Nephron progenitor cell (in vitro differentiated cells): ENCODE results near the gene RCOR1.
A peak's percentile ranks its signal among the peaks of the same experiment; 100 is the strongest.

Experiments
- DNase-seq: peaks from one replicate; pipeline ENCODE4 v3.0.0; 2021
- H3K27ac Mint-ChIP-seq: 2 replicates; pipeline ENCODE4 v1.8.0; 2021; ENCODE audit warnings: mild to moderate bottlenecking, moderate library complexity, mixed read lengths
- H3K27me3 Mint-ChIP-seq: 2 replicates; pipeline ENCODE4 v1.8.0; 2021; ENCODE audit warnings: mild to moderate bottlenecking, low read depth, mixed read lengths; ENCODE audit not compliant: poor library complexity
- H3K36me3 Mint-ChIP-seq: 2 replicates; pipeline ENCODE4 v1.8.0; 2021; ENCODE audit warnings: low read depth, mixed read lengths
- H3K4me1 Mint-ChIP-seq: 2 replicates; pipeline ENCODE4 v1.8.0; 2021; ENCODE audit warnings: mixed read lengths
- H3K4me3 Mint-ChIP-seq: 2 replicates; pipeline ENCODE4 v1.8.0; 2021; ENCODE audit warnings: mild to moderate bottlenecking, moderate library complexity, mixed read lengths
- H3K9me3 Mint-ChIP-seq: 2 replicates; pipeline ENCODE4 v1.8.0; 2021; ENCODE audit warnings: mild to moderate bottlenecking, moderate library complexity, mixed read lengths
- TF ChIP-seq, protein P1 (sequence below): fragments of 200-600 bp; sonication (generic); IDR thresholded peaks from 2 replicates; pipeline ENCODE4 v1.5.0; 2021; ENCODE audit warnings: antibody characterized with exemption

The RCOR1 gene

DNA sequence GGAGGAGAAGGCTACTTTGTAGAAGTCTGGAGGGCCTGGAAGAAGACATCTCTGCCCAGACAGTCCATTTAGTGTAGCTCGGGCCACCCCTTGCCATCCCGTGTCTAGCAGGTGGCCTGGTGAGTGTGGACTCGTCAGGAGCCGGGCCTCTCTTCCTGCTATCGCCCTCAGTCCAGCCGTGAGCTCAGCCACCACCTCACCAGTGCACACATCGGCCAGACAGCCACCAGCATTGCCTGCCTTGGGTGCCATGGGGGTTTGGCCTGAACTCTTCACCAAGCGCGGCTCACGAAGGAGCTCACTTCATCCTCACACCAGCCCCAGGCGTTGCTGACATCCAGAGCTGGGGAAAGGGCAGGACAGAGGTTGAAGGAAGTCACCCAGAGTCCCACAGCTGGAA is 165.2 kb downstream of the RCOR1 start:
- H3K36me3 Mint-ChIP-seq: no peaks in the 10 kb centered on the region
- H3K9me3 Mint-ChIP-seq: no peaks in the 10 kb centered on the region
- no peak for DNase-seq
- no peak overlapping the region for H3K27ac Mint-ChIP-seq
- peaks cover 37% of the 10 kb centered on the region for H3K4me1 Mint-ChIP-seq
- peaks cover 28% of the 10 kb centered on the region for H3K27me3 Mint-ChIP-seq
- H3K4me3 Mint-ChIP-seq: no peak overlapping the region
- TF ChIP-seq, protein P1, sequence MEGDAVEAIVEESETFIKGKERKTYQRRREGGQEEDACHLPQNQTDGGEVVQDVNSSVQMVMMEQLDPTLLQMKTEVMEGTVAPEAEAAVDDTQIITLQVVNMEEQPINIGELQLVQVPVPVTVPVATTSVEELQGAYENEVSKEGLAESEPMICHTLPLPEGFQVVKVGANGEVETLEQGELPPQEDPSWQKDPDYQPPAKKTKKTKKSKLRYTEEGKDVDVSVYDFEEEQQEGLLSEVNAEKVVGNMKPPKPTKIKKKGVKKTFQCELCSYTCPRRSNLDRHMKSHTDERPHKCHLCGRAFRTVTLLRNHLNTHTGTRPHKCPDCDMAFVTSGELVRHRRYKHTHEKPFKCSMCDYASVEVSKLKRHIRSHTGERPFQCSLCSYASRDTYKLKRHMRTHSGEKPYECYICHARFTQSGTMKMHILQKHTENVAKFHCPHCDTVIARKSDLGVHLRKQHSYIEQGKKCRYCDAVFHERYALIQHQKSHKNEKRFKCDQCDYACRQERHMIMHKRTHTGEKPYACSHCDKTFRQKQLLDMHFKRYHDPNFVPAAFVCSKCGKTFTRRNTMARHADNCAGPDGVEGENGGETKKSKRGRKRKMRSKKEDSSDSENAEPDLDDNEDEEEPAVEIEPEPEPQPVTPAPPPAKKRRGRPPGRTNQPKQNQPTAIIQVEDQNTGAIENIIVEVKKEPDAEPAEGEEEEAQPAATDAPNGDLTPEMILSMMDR: no peak

DNA sequence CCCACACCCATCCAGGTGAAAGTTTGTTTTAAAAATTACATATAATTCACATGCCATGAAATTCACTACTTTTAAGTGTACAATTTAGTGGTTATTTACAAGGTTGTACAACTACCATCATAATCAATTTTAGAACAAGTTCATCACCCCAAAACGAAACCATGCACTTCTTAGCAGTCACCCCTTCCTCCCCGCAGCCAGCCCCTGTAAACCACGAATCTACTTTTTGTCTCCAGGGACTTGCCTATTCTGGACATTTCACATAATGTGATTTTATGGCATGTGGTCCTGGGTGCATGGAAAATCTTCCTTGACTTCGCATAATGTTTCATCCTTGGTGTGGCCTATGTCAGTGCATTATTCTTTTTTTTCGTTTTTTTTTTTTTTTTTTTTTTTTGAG is 165.6 kb downstream of the RCOR1 start:
- TF ChIP-seq, protein P1: no peak
- Mint-ChIP-seq H3K36me3 (no peaks in the 10 kb centered on the region), H3K4me1 (peaks cover 37% of the 10 kb centered on the region), H3K9me3 (no peaks in the 10 kb centered on the region), H3K27ac (no peak overlapping the region), H3K27me3 (peaks cover 28% of the 10 kb centered on the region), H3K4me3 (no peak overlapping the region)
- DNase-seq: no peak

- peaks cover 32% of the 10 kb centered on the region for H3K27me3 Mint-ChIP-seq
- H3K9me3 Mint-ChIP-seq: no peaks in the 10 kb centered on the region
- no peak overlapping the region for H3K4me3 Mint-ChIP-seq
- TF ChIP-seq, protein P1: no peak
- DNase-seq: no peak
- no peaks in the 10 kb centered on the region for H3K36me3 Mint-ChIP-seq
- no peak overlapping the region for H3K27ac Mint-ChIP-seq
- peaks cover 41% of the 10 kb centered on the region for H3K4me1 Mint-ChIP-seq
These were observed 167.2 kb downstream of the RCOR1 start for GRCh38 chr14:102759456-102760187.

DNA sequence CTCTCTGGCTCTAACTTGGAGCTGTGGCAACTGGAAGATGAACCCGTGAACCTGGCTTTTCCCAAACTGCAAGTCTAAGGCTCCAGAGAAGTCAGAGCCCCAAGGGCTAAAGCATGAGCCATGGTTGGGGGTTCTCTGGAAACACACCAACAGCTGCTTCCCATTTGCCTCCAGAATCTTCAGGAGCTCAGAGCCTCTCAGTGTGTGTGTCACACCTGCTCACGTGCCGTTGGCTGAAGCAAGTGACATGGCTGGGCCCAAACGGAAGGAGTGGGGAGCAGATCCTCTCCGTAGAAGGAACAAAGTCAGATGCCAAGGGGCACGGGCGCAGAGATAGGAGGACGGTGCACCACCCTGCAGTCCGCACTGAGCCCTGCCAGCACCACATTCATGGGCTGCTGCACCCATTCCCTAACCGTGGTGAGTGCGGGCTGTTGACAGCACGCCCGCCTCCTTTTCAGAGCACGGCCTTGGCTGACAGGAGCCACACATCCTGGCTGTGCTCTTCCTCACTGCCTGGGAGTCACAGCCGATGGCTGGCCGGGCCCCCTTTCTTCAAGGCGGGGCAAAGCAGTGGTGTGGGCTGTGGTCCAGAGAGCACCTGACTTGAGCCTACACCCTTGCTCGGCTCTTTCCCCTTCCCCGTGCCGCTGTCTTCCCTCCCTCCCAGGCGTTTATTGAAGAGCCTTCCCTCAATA is 168.2 kb downstream of the RCOR1 start:
- H3K27me3 Mint-ChIP-seq: peaks cover 32% of the 10 kb centered on the region
- H3K4me1 Mint-ChIP-seq: peaks cover 41% of the 10 kb centered on the region
- H3K4me3 Mint-ChIP-seq: peak overlapping the region; percentile 44
- no peak for DNase-seq
- H3K9me3 Mint-ChIP-seq: no peaks in the 10 kb centered on the region
- TF ChIP-seq, protein P1: no peak
- no peak overlapping the region for H3K27ac Mint-ChIP-seq
- H3K36me3 Mint-ChIP-seq: no peaks in the 10 kb centered on the region

- Mint-ChIP-seq H3K4me1 (peaks cover 41% of the 10 kb centered on the region), H3K36me3 (no peaks in the 10 kb centered on the region), H3K4me3 (peak overlapping the region; percentile 44), H3K27me3 (peaks cover 32% of the 10 kb centered on the region), H3K27ac (no peak overlapping the region), H3K9me3 (no peaks in the 10 kb centered on the region)
- no peak for DNase-seq
- TF ChIP-seq, protein P1: no peak
These were observed 168.8 kb downstream of the RCOR1 start for GRCh38 chr14:102761206-102761605.
